T-helper 1 cell treated with Interleukin-12 subunit alpha and Interleukin-12 subunit beta and Interleukin-4 antibody, amounts not matched to agents 30 μg/mL and 1 μg/mL, for 36 hours (primary cell): ENCODE data around the gene PITPNC1.

Experiments used
- H3K27ac Mint-ChIP-seq: one replicate; pipeline ENCODE4 v1.8.0; 2021; ENCODE audit warnings: mild to moderate bottlenecking, mixed read lengths
- H3K27me3 Mint-ChIP-seq: one replicate; pipeline ENCODE4 v1.8.0; 2021; ENCODE audit warnings: low read depth, mixed read lengths
- H3K36me3 Mint-ChIP-seq: one replicate; pipeline ENCODE4 v1.8.0; 2021; ENCODE audit warnings: low read depth, mixed read lengths
- H3K4me1 Mint-ChIP-seq: one replicate; pipeline ENCODE4 v1.8.0; 2021; ENCODE audit warnings: low read depth, mixed read lengths
- H3K4me3 Mint-ChIP-seq: one replicate; pipeline ENCODE4 v1.8.0; 2021; ENCODE audit warnings: mild to moderate bottlenecking, moderate library complexity, mixed read lengths
- H3K9me3 Mint-ChIP-seq: one replicate; pipeline ENCODE4 v1.8.0; 2021; ENCODE audit warnings: mixed read lengths

Gene PITPNC1

GRCh38 chr17:67542219-67543114, 165.4 kb downstream of the PITPNC1 start:
- Mint-ChIP-seq H3K4me3 (no peak overlapping the region), H3K9me3 (no peaks in the 10 kb centered on the region), H3K27ac (no peak overlapping the region), H3K27me3 (no peaks in the 10 kb centered on the region), H3K4me1 (no peaks in the 10 kb centered on the region), H3K36me3 (no peaks in the 10 kb centered on the region)

- Mint-ChIP-seq H3K27me3 (no peaks in the 10 kb centered on the region), H3K4me1 (peaks cover 3% of the 10 kb centered on the region), H3K27ac (no peak overlapping the region), H3K36me3 (no peaks in the 10 kb centered on the region), H3K4me3 (no peak overlapping the region), H3K9me3 (no peaks in the 10 kb centered on the region)
Observed at GRCh38 chr17:67544364-67544955, 167.4 kb downstream of the PITPNC1 start.

- Mint-ChIP-seq H3K36me3 (no peaks in the 10 kb centered on the region), H3K4me3 (no peak overlapping the region), H3K27me3 (no peaks in the 10 kb centered on the region), H3K4me1 (peaks cover 5% of the 10 kb centered on the region), H3K27ac (no peak overlapping the region), H3K9me3 (no peaks in the 10 kb centered on the region)
Observed at GRCh38 chr17:67546578-67547527, 169.8 kb downstream of the PITPNC1 start.

GRCh38 chr17:67548693-67549092, 171.6 kb downstream of the PITPNC1 start:
- H3K9me3 Mint-ChIP-seq = no peaks in the 10 kb centered on the region
- H3K4me1 Mint-ChIP-seq = peaks cover 5% of the 10 kb centered on the region
- no peaks in the 10 kb centered on the region for H3K27me3 Mint-ChIP-seq
- H3K36me3 Mint-ChIP-seq = peaks cover 7% of the 10 kb centered on the region
- no peak overlapping the region for H3K4me3 Mint-ChIP-seq
- no peak overlapping the region for H3K27ac Mint-ChIP-seq

- Mint-ChIP-seq H3K4me1 (peaks cover 5% of the 10 kb centered on the region), H3K9me3 (no peaks in the 10 kb centered on the region), H3K27ac (no peak overlapping the region), H3K36me3 (peaks cover 11% of the 10 kb centered on the region), H3K27me3 (no peaks in the 10 kb centered on the region), H3K4me3 (no peak overlapping the region)
Observed at GRCh38 chr17:67549820-67550219, 172.7 kb downstream of the PITPNC1 start.

GRCh38 chr17:67554634-67555033, 177.6 kb downstream of the PITPNC1 start:
- no peak overlapping the region for H3K4me3 Mint-ChIP-seq
- no peak overlapping the region for H3K27ac Mint-ChIP-seq
- H3K9me3 Mint-ChIP-seq = peaks cover 11% of the 10 kb centered on the region
- peaks cover 32% of the 10 kb centered on the region for H3K36me3 Mint-ChIP-seq
- peaks cover under 1% of the 10 kb centered on the region for H3K4me1 Mint-ChIP-seq
- H3K27me3 Mint-ChIP-seq = no peaks in the 10 kb centered on the region

- H3K4me3 Mint-ChIP-seq = no peak overlapping the region
- peaks cover 11% of the 10 kb centered on the region for H3K9me3 Mint-ChIP-seq
- H3K4me1 Mint-ChIP-seq = no peaks in the 10 kb centered on the region
- no peak overlapping the region for H3K27ac Mint-ChIP-seq
- H3K27me3 Mint-ChIP-seq = no peaks in the 10 kb centered on the region
- H3K36me3 Mint-ChIP-seq = peaks cover 32% of the 10 kb centered on the region
Observed at GRCh38 chr17:67555855-67556254, 178.8 kb downstream of the PITPNC1 start.

GRCh38 chr17:67557052-67557845, 180.2 kb downstream of the PITPNC1 start:
- no peak overlapping the region for H3K27ac Mint-ChIP-seq
- H3K36me3 Mint-ChIP-seq = peaks cover 31% of the 10 kb centered on the region
- peaks cover 11% of the 10 kb centered on the region for H3K9me3 Mint-ChIP-seq
- H3K4me3 Mint-ChIP-seq = no peak overlapping the region
- no peaks in the 10 kb centered on the region for H3K27me3 Mint-ChIP-seq
- no peaks in the 10 kb centered on the region for H3K4me1 Mint-ChIP-seq

GRCh38 chr17:67557921-67558320, 180.8 kb downstream of the PITPNC1 start:
- Mint-ChIP-seq H3K27me3 (no peaks in the 10 kb centered on the region), H3K9me3 (peaks cover 11% of the 10 kb centered on the region), H3K27ac (no peak overlapping the region), H3K4me3 (no peak overlapping the region), H3K4me1 (no peaks in the 10 kb centered on the region), H3K36me3 (peaks cover 32% of the 10 kb centered on the region)

GRCh38 chr17:67558740-67559380, 181.8 kb downstream of the PITPNC1 start:
- Mint-ChIP-seq H3K27ac (no peak overlapping the region), H3K36me3 (peaks cover 28% of the 10 kb centered on the region), H3K9me3 (peaks cover 11% of the 10 kb centered on the region), H3K4me1 (no peaks in the 10 kb centered on the region), H3K4me3 (no peak overlapping the region), H3K27me3 (no peaks in the 10 kb centered on the region)

- Mint-ChIP-seq H3K36me3 (peaks cover 26% of the 10 kb centered on the region), H3K27ac (no peak overlapping the region), H3K4me3 (no peak overlapping the region), H3K9me3 (peaks cover 11% of the 10 kb centered on the region), H3K4me1 (no peaks in the 10 kb centered on the region), H3K27me3 (no peaks in the 10 kb centered on the region)
Observed at GRCh38 chr17:67559381-67559966, 182.4 kb downstream of the PITPNC1 start.

GRCh38 chr17:67562005-67562404, 184.9 kb downstream of the PITPNC1 start:
- no peaks in the 10 kb centered on the region for H3K9me3 Mint-ChIP-seq
- H3K27ac Mint-ChIP-seq = no peak overlapping the region
- H3K27me3 Mint-ChIP-seq = no peaks in the 10 kb centered on the region
- no peaks in the 10 kb centered on the region for H3K4me1 Mint-ChIP-seq
- peaks cover 11% of the 10 kb centered on the region for H3K36me3 Mint-ChIP-seq
- H3K4me3 Mint-ChIP-seq = no peak overlapping the region

- Mint-ChIP-seq H3K36me3 (peaks cover 3% of the 10 kb centered on the region), H3K9me3 (no peaks in the 10 kb centered on the region), H3K27ac (no peak overlapping the region), H3K27me3 (no peaks in the 10 kb centered on the region), H3K4me3 (no peak overlapping the region), H3K4me1 (no peaks in the 10 kb centered on the region)
Observed at GRCh38 chr17:67563692-67564228, 186.7 kb downstream of the PITPNC1 start.
